Renal pelvis (tissue), 12 donors: ENCODE measurements around the gene VSTM1. TPM values are rescaled to one million over a fixed set of nuclear protein-coding genes. Genes with fewer than 3 reads are reported as not detected.
"Not testable (repeated sequence)": the region's sequence is repeated elsewhere in the genome, so short reads cannot be mapped to it uniquely, and the experiment has no call there.

Experiments used
- DNase-seq: peaks from one replicate; pipeline ENCODE4 v3.0.0-alpha.2; 2013
- long read RNA-seq, 16 experiments: transcript quantifications; one replicate each; lab custom pipeline, GENCODE V29; 2026
- polyA plus RNA-seq, 3 donors: library from polyadenylated mRNA; unstranded; fragments of 120-200 nt; gene quantifications; one replicate each; pipeline ENCODE4 v1.2.1, GENCODE V29; 2013; ENCODE audit not compliant: insufficient read length in 3 of 3

VSTM1 gene, protein sequence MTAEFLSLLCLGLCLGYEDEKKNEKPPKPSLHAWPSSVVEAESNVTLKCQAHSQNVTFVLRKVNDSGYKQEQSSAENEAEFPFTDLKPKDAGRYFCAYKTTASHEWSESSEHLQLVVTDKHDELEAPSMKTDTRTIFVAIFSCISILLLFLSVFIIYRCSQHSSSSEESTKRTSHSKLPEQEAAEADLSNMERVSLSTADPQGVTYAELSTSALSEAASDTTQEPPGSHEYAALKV
- under 1 TPM in 1 of 3 donors, not detected in 2; 0.38 TPM for polyA plus RNA-seq
- long read RNA-seq, donor 1, result 0 reads
- long read RNA-seq, donor 2, result 0 reads
- long read RNA-seq, donor 3, partial matches to known transcripts, result 0 of 1 reads
- long read RNA-seq, donor 3, other reads (novel, unspliced or antisense), result 0 of 1 reads
- long read RNA-seq, donor 4, result 0 reads
- long read RNA-seq, donor 5, partial matches to known transcripts, result 61 of 66 reads
- long read RNA-seq, donor 5, other reads (novel, unspliced or antisense), result 5 of 66 reads
- long read RNA-seq, donor 6, partial matches to known transcripts, result 3,248 of 3,533 reads
- long read RNA-seq, donor 6, other reads (novel, unspliced or antisense), result 285 of 3,533 reads
- long read RNA-seq, donor 7, result 0 reads
- long read RNA-seq, donor 8, result 0 reads
- long read RNA-seq, donor 9, result 0 reads
- long read RNA-seq, donor 10, result 0 reads
- long read RNA-seq, donor 11, result 0 reads
- long read RNA-seq, donor 12, result 0 reads
- long read RNA-seq, donor 13, partial matches to known transcripts, result 197 of 420 reads
- long read RNA-seq, donor 13, other reads (novel, unspliced or antisense), result 223 of 420 reads
- long read RNA-seq, donor 14, result 0 reads
- long read RNA-seq, donor 15, result 0 reads
- long read RNA-seq, donor 16, result 0 reads

DNA sequence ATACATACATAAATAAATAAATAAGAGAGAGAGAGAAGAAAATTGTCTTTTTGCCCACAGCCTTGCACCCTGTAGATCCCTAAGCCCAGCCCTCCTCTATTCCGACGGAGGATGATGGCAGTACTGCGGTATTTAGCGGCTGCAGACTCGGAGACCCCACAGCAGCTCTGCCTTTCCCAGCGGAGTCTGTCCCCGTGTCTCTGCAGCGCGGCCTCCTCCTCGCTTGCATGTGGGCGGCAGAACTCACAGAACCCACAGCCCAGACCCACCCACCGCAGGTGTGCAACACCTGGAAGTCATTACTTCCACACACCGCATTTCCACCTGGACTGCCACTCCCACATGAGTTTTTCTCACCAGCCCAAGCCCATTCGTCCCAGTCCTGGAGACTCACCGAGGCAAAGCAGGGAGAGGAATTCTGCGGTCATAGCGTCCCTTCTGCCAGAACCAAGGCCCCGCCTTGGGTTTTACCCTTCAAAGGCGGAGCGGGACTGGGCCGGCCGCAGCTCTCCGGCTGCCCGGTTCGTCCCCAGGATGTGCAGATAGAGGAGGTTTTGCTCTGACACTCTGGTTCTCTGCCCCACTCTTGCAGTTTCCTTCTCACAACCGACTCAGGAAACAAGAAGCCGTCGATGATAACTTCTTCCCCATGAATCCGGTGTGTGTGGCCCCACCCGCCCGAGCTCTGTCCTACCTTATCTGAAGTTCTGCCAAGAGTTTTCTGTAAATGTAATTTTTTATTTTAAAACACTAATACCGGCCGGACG, at the start of gene VSTM1:
TSS of gene VSTM1 (minus strand) at position 548 of the 767 bp plus-strand sequence. CDS start at position 428, 120 bp downstream.
- DNase-seq, result no peak

DNA sequence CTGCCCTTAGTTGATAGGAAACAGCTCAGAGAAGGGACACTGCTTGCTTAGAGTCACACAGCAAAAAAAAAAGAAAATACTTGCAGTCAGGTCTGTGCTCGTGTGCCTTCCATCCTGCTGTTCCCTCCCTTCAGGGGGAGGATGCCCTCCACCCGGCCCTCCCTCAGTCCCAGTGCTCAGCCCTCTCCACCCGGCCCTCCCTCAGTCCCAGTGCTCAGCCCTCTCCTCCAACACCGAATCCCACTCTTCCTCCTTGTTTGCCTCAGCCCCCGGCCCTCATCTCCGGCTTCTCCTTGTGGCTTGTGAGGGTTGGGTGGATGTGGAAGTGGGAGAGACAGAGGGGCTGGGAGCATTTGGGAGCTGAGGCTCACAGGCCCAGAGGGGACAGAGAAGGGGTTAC, 46.0 kb upstream of the VSTM1 start:
- DNase-seq, result no peak

DNA sequence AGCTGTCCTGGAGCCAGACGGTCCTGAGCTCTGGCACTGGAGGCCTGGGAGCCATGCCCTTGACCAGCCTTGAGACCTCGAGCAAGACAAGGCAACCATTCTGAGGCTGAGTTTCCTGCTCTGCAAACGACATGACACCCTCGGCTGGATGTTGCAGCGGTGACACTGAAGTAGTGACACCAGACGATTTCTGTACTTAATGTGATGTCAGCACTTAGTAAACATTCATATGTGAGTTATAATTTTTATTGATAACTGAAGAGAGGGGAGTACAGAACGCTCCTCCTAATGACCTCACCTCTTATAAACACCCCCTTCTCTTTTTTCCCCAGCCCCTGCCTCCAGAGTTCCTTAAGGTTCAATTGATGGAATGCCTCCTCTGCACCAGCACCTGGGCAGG, 44.8 kb upstream of the VSTM1 start:
- no peak for DNase-seq

DNA sequence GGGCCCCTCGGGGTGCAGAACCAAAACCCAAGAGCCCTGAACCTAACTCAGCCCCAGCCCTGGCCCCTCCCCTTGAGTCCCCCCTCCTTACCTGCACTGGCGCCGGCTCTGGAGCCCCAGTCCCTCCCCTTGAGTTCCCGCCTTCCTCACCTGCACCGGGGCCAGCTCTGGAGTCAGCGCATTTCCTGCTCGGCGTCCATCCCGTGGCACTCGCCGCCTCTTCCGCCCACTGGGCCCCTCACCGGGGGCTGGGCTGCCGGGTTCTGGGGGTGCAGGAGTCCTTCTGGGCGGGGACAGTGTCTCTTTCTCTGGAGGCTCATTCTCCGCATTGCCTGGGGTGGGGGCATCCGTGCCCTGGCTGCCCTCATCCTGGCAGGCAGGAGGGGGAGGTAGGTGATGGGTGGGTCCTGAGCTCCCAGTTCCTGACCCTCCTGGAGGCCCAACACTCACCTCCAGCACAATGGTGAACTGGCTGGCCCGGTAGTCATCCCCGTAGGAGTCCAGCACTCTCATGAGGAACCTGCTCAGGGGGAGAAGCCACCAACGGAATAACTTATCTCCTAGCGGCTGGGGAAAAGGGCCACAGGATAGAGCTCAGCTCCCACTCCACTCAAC, 44.3 kb upstream of the VSTM1 start:
- DNase-seq, result no peak

DNA sequence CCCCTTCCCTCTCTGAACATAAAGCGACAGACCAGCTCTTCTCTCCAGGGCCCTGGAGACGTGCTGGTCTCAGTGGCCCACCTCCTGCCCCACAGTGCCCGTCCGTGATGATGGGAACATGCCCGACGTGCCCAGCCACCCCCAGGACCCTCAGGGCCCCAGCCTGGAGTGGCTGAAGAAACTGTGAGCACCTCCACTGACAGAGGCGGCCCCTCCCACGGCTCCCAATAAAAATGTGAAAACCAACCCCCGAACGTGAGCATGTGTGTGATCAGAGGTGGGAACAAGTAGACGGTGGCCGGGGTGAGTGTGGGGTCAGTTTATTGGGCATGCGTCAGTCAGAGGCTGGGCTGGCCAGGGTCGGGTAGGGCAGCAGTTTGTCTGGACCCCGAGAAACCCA, 43.0 kb upstream of the VSTM1 start:
- DNase-seq, result no peak

DNA sequence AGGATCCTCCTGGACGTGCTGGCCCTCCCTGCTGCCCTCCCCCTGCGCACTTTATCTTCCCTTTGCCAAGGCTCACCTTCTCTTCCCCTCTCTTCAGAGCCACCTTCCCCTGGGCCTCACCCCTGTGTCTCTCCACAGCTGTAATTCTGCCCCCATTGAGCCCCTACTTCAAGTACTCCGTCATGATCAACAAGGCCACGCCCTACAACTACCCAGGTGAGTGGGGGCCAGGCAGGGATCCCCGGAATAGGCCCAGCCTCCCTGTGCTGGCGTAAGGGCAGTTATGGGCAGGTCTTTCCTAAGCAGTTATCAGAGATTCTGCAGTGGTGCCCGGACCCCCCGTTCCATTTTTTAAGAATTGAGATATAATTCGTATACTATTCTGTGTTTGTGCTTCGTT, 42.1 kb upstream of the VSTM1 start:
- no peak for DNase-seq

DNA sequence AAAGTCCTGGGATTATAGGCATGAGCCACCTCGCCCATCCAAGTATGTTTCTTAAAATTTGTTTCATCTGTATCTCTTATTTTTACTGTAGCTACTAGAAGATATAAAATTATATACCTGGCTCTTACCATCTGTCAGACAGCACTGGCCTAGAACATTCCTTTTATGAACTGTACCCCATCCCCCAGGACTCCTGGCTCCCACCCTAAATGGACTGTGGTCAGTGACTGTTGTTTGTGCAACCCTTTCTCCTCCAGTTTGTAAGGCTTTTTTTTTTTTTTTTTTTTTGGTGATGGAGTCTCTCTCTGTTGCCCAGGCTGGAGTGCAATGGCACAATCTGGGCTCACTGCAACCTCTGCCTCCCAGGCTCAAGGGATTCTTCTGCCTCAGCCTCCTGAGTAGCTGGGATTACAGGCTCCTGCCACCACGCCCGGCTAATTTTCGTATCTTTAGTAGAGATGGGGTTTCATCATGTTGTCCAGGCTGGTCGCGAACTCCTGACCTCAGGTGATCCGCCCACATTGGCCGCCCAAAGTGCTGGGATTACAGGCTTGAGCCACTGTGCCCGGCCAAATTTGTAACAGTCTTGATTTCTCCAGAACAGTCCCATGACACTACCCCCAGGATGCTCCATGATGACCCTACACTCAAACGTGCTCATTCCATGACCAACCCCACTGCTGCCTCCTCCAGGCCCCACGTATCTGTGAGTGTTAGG, 41.5 kb upstream of the VSTM1 start:
- DNase-seq, result no peak

DNA sequence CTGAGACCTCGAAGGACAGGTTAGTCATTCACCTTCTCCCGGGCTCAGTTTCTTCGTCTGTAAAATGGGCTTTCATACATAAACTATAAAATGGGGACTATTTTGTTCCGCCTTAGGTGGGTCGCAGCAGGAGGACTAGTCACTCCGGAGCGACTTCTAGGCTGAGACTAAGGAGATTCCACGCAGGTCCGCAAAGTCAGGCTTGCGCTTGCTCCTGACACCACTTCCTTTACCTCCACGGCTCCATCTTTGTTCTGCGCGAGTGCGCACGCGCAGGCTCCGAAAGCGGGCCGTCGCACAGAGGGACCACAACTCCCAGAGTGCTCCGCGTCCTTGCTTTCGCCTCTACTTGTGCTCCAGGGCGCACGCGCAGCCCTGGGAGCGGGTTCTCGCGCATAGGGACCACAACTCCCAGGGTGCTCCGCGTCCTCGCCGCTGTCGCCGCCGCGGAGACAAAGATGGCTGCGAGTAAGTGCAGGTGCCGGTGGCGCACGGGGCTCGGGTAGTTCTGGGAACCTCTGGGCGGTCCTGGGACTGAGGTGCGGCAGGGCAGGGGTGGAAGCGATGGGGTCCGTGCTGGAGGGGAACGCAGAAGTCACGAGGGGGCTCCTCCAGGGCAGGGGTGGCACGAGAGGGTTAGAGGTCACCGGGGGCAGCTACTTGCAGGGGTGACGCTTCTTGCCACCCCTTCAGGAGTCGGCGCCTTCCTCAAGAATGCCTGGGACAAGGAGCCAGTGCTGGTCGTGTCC, 38.9 kb upstream of the VSTM1 start, which contains the start of gene NDUFA3:
TSS of gene NDUFA3 (plus strand) at position 435 of the 749 bp plus-strand sequence. CDS start at position 459, 24 bp downstream.
- peak; percentile 98 for DNase-seq

DNA sequence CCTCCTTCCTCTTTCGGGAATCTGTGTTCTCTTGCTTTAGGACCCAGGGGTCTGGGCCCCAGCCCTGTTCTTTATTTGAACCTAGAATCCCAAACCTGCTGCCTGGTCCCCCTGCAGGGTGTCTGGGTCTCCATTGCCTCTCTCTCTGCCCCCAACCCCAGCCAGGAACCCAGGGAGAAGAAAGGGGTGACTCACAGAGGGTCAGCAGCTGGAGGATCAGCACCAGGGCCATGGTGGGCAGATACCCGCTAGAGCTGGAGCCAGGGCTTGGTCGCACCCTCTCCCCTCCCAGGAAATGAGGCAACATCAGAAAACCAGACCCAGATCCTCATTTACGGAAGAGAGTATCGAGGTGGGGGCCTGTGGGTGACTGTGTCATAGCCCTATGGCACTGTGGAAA, 36.9 kb upstream of the VSTM1 start, which contains the start of gene OSCAR:
TSS of gene OSCAR (minus strand) at position 243 of the 400 bp plus-strand sequence. CDS start at position 232, 11 bp downstream.
- DNase-seq, result no peak

DNA sequence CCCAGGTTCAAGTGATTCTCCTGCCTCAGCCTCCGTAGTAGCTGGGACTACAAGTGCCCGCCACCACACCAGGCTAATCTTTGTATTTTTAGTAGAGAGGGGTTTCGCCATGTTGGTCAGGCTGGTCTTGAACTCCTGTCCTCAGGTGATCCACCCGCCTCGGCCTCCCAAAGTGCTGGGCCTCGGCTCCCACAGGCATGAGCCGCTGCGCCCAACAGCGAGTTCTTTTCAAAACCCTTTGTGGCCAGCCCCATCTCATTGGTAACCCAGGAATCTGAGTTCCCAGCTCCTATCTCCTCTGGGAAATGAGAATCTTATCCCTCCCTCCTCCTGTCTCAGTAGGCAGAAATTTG, 36.2 kb upstream of the VSTM1 start:
- not testable (repeated sequence) for DNase-seq

DNA sequence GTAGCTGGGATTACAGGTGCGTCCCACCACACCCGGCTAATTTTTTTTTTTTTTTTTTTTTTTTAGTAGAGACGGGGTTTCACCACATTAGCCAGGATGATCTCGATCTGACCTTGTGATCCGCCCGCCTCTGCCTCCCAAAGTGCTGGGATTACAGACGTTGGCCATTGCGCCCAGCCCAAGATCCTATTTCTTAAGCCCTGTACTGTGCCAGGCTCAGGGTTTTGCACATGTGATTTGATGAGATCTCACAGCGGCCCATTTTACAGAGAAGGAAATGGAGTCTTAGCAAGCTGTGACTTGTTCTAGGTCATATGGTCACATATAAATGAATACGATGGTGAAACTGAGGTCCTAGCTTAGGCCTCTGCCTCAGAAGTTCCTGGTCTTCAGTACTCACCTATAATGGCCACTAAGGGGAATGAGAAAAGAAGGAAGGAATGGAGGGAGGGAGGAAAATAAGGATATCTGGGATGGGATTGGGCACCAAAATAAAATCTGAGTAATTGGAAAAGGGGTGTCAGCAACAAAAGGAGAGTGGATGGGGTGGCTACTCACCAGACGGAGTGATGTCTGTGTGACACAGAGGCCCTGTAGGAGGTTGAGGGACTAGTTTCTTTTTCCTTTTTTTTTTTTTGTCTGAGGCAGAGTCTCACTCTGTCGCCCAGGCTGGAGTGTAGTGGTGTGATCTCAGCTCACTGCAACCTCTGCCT, 35.6 kb upstream of the VSTM1 start:
- DNase-seq, result no peak

DNA sequence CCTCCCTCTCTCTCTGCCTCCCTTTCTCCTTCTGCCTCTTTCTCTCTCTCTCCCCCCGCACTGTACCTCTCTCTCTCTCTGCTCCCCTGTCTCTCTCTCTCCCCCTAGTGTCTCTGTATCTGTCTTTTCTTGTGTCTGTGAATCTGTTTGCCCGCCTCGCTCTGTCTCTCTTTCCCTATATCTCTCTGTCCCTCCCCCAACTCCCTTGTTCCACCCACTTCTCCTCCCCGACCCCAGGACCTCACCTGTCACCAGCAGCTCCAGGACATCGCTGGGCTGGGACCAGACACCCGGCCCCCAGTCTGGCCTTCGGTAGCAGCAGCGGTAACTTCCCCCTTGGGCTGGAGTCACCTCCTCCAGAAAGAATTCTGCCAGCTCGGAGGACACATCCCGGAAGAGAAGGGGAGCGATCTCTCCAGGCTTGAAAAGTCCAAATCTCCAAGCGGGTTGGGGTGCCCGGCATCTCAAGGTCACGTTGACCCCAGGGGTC, 33.0 kb upstream of the VSTM1 start:
- no peak for DNase-seq

DNA sequence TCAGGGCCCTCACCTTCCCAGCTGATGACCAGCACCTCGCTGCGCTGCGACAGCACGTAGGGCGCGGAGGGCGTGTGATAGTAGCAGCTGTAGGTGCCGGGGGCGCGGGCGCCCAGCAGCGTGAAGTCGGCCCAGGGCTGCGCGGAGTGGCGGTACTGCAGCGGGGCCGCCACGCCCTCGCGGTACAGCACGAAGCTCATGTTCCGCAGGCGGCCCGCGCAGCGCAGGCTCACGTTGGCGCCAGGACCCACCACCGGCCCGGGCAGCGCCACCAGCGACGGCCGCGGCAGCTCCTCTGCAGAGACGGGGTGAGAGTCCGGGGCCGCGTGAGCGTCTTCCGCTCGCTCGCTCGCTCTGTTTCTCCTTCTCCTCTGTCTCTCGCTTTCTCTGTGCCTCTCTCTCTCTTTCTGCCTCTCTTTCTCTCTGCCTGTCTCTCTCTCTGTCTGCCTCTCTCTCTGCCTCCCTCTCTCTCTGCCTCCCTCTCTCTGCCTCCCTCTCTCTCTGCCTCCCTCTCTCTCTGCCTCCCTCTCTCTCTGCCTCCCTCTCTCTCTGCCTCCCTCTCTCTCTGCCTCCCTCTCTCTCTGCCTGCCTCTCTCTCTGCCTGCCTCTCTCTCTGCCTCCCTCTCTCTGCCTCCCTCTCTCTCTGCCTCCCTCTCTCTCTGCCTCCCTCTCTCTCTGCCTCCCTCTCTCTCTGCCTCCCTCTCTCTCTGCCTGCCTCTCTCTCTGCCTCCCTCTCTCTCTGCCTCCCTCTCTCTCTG, 32.3 kb upstream of the VSTM1 start:
- DNase-seq, result not testable (repeated sequence)

DNA sequence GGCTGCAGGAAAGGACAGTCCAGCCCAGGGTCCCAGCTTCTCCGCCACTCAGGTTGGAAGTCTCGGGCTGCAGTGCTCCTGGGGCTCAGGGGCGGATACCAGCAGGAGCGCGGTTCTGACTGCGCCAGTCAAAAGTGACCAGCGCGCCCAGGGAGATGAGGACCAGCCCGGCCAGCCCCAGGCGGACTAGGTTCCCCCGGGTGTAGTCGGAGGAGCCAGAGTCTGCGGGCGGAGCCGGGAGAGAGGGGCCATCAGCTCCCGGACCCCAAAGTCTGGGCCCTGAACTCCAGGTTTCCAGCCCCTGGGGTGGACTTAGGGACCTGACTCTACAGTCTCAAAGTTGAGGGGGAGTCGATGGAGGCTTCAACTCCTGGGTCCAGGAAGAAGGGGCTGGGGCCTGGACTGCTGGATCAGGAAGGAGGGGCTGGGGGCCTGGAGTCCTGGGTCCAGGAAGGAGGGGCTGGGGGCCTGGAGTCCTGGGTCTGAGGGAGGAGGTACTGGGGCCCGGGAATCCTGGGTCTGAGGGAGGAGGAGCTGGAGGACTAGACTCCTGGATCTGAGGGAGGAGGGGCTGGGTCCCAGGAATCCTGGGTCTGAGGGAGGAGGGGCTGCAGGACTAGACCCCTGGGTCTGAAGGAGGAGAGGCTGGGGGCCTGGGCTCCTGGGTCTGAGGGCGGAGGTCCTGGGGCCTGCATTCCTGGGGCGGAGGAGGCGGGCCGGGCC, 31.6 kb upstream of the VSTM1 start:
- DNase-seq, result no peak

DNA sequence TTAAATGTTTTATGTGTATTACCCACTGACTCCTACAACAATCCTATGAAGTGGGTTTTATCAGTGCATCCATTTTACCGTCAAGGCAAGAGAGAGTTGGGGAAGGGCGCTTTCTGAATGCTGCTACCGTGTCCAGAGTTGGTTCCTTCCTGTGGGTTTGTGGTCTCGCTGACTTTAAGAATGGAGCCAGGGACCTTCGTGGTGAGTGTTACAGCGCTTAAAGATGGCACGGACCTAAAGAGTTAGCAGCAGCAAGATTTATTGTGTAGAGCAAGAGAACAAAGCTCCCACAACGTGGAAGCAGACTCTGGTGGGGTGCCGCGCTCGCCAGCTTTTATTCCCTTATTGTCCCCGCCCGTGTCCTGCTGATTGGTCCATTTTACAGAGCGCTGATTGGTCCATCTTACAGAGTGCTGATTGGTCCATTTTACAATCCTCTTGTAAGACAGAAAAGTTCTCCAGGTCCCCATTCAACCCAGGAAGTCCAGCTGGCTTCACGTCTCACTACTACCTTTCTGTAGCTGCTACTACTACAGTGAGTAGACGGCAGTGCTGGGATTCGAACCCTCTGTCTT, 30.8 kb upstream of the VSTM1 start:
- DNase-seq, result no peak

DNA sequence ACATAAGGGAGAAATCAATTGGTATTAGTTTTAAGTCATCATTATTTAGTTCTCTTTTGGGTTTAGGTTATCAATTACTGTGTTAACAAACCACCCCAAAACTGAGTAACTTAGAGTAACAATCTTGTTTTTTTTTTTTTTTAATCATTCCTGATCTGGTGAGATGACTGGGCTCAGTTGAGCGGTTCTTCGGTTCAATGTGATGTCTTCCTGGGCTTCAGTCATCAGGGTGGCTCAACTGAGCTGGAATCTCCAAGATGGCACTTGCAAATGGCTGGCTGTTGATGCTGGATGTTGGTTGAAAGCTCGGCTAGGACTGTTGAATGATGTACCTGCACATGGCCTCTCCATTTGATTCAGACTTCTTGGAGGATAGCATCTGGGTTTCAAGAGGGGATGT, 20.7 kb upstream of the VSTM1 start:
- DNase-seq, result no peak

DNA sequence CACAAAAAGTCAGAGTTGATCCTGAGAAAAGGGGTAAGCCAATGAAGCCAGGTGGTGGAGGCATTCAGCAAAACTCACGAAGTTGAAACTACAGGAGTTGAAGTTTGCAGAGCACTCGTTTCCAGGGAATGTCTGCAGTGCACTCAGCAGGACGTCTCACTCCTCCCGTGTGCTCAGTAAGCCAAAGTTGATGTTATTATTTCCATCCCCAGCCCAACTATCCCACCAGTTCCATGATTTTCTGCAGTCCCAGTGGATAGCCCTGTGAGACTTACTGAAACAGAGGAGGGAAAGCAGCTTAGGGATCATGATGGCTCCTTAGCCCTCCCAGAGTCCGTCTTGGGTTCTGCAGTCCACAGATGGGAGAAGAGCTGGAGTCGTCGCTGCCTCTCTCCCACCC, 17.3 kb upstream of the VSTM1 start, which contains the start of gene TARM1:
TSS of gene TARM1 (minus strand) at position 334 of the 400 bp plus-strand sequence. CDS start at position 309, 25 bp downstream.
- DNase-seq, result no peak
